Heart left ventricle (tissue), 13 donors: ENCODE data around the gene NGEF.

Source experiments
- POLR2A ChIP-seq, 2 donors: fragments of 450-650 bp; IDR thresholded peaks; one replicate each; pipeline ENCODE4 v1.6.1; 2017; ENCODE audit warnings: antibody characterized with exemption in 2 of 2, mild to moderate bottlenecking in 2 of 2, moderate library complexity in 2 of 2
- TF ChIP-seq, protein P1 (sequence below), 12 donors: fragments of 200-600 bp; sonication (generic) in 4 of 12; IDR thresholded peaks; one replicate each; pipeline versions ENCODE4 v1.5.0 to v1.8.0; 2018 to 2022; ENCODE audit warnings: antibody characterized with exemption in 12 of 12, mild to moderate bottlenecking in 5 of 12
- donor health status: ischemic (EF 13 %, LVEDD 7.1; RV severe dilation, severe dysfunction).
- donor health status: DM: no; HTN: yes; CAD: no.
- donor health status: DM: no; HTN: no; CAD: no.
- donor health status: ischemic (EF 25% LVEDD 6.9; RV normal size, moderate dysfunction).
- donor health status: ischemic (EF 25% LVEDD 5.7; RV mildly dilated, moderate dysfunction).
- donor health status: ischemic (EF 35%, LVEDD 5.7; RV mildly dilated, moderate dysfunction).
- donor health status: nonischemic (EF 11% LVEDD 7.7; RV severe dilation, severe dysfunction).
- donor health status: DM: yes; HTN: yes; CAD: no.
- donor health status: PGD.
- donor health status: ischemic (EF 29% LVEDD 5.4; RV normal size, mild dysfunction).
- donor health status: nonischemic (EF 23%, LVEDD 6.1; RV moderate dilation, normal function).

DNA sequence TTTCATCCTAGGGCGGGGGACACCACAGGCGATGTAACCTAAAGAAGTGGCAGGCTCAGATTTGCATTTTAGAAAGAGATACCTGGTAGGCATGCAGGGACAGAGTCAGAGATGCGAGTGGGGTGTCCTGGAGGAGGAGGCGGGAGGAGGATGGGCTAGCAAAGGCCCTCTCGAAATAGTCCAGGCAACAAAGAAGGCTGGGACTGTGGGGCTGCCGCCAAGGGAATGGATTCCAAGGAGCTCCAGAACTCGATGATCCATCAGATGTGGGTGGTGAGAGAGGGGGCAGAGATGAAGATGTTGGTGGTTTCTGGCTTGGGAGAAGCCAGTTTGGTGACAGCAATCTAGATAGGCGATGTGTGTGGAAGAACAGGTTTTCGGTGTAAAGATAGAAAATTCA lies 34.6 kb upstream of the NGEF start:
- TF ChIP-seq, protein P1, sequence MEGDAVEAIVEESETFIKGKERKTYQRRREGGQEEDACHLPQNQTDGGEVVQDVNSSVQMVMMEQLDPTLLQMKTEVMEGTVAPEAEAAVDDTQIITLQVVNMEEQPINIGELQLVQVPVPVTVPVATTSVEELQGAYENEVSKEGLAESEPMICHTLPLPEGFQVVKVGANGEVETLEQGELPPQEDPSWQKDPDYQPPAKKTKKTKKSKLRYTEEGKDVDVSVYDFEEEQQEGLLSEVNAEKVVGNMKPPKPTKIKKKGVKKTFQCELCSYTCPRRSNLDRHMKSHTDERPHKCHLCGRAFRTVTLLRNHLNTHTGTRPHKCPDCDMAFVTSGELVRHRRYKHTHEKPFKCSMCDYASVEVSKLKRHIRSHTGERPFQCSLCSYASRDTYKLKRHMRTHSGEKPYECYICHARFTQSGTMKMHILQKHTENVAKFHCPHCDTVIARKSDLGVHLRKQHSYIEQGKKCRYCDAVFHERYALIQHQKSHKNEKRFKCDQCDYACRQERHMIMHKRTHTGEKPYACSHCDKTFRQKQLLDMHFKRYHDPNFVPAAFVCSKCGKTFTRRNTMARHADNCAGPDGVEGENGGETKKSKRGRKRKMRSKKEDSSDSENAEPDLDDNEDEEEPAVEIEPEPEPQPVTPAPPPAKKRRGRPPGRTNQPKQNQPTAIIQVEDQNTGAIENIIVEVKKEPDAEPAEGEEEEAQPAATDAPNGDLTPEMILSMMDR (IDR thresholded peaks at IDR 0.05): no peak
- TF ChIP-seq POLR2A (IDR thresholded peaks at IDR 0.05): no peak
